ENCODE results near the gene SPIN2B.
"Not testable (repeated sequence)": the region's sequence is repeated elsewhere in the genome, so short reads cannot be mapped to it uniquely, and the experiment has no call there.

The SPIN2B gene

GRCh38 chrX:57121162-57121755 is at the start of gene SPIN2B:
SPIN2B (minus strand) TSS chrX:57121548.
- peak; percentile 42 to 56 (median 56) for DNase-seq (ENCODE audit: low read depth in 3 of 3)

DNA sequence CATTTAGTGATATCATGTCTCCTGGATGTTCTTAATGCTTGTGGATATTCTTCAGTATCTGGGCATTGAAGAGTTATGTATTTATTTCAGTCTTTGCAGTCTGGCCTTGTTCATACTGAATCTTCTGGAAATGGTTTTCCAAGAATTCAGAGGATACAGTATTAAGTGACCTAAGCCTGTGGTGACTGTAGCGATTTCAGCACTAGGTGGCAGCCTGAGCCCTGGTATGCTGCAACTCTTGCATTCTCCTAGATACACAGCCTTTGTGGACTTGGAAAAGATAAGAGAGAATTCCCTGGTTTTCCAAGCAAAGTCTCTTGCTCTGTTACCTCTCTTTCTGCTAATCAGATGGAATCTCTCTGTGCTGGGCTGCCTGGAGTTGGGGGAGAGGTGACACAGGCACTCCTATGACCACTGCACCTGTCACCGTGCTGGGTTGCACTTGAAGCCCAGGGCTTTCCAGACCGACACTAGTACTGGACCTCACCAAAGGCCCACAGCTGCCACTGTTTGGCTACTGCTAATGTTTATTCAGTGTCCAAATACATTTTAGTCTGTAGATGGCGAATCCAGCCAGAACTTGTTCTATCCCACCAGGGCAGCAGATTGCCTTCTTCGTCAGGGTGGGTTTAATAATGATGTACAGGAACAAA is 35.2 kb upstream of the SPIN2B start:
- DNase-seq (ENCODE audit: low read depth in 3 of 3) = no peak

DNA sequence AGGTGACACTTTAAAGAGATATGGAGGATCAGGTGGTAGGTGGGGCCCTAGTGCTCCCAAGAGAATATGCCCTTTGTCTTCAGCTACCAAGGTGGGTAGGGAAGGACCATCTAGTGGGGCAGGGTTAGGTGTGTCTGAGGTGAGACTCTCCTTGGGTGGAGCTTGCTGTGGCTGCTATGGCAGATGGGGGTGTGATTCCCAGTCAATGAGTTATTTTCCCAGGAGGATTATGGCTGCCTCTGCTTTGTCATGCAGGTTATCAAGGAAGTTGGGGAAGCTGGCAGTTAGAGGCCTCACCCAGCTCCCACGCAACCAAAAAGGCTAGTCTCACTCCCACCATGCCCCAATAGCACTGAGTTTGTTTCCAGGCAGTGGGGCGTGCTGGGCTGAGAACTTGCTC is 33.8 kb upstream of the SPIN2B start:
- no peak for DNase-seq (ENCODE audit: low read depth in 3 of 3)

DNA sequence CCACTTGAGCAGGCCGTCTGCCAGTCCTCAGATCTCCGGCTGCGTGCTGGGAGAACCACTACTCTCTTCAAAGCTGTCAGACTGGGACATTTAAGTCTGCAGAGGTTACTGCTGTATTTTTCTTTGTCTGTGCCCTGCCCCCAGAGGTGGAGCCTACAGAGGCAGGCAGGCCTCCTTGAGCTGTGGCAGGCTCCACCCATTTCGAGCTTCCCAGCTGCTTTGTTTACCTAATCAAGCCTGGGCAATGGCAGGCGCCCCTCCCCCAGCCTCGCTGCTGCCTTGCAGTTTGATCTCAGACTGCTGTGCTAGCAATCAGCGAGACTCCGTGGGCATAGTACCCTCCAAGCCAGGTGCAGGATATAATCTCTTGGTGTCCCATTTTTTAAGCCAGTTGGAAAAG is 30.9 kb upstream of the SPIN2B start:
- DNase-seq (ENCODE audit: low read depth in 3 of 3) = not testable (repeated sequence)

DNA sequence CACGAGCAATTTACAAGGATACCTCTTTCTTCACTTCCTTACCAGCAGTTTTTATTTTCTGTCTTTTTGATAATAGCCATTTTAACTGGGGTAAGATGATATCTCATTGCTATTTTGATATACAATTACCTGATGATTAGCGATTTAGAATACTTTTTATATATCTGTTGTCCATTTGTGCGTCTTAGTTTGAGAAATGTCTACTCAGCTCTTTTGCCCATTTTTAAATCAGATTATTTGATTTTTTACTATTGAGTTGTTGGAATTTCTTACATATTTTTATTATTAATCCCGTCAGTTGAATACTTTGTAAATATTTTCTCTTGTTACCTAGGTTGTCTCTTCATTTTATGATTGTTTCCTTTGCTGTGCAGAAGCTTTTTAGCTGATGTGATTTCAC is 17.3 kb upstream of the SPIN2B start:
- no peak for DNase-seq (ENCODE audit: low read depth in 3 of 3)

DNA sequence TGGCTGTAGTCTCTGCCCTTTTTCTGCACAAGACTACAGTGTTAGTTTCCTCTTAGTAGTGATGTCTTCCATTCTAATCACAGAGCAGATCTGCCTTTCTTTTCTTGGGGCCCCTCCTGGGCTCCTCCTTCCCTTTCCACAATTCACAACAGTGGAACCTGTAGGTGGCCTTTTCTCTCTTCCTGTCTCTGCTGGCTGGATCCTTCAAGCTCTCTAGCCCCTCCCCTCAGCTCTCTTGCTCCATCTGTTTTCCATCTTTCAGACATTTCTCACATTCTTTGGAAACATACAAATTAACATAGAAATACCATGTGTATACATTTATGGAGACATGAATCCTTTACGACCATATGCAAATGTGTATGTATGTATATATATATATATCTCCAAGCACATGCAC is 16.2 kb upstream of the SPIN2B start:
- DNase-seq (ENCODE audit: low read depth in 3 of 3) = no peak

DNA sequence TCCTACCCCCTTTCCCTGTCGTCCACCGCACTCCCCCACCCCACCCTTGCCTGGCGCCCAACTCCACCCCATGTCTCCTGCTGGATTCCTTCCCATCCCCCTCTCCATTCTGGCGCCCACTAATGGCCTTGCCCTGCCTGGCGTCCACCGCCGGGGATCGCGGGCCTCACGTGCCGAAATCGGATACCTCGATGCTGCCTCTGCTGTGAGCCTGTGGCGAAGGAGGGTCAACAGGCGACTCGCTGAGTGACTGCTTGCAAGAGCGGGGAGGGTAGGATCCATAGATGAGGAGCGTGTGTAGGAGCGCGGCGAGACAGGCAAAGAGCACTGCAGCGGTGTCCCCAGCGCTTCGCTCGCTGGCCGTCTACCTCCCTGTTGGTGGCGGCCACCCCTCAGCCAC is 15.7 kb upstream of the SPIN2B start, which contains the start of gene SPIN2A:
Gene SPIN2A (minus strand): TSS at position 325 of the 400 bp plus-strand sequence. CDS start 800 bp downstream, outside the sequence.
- DNase-seq (ENCODE audit: low read depth in 3 of 3) = not testable (repeated sequence)

DNA sequence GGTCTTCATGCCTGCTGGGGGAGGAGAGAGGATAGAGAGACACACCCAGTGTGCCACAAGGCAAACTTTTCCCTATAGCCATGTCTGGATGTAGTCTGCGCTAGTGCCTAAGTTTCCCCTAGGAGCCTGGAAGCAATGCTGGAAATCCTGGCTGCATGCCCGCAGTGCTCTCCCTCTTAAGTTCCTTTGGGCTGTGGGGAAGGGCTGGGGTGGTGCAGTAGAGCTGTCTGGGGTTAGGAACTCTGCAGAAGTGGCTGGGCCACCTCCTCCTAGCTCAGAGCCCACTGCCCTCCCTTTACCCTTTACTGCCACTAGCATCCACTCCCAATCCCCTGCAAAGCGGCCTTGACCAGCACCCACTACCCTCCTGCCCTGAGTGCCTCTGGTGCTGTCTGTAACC is 15.2 kb upstream of the SPIN2B start:
- not testable (repeated sequence) for DNase-seq (ENCODE audit: low read depth in 3 of 3)

DNA sequence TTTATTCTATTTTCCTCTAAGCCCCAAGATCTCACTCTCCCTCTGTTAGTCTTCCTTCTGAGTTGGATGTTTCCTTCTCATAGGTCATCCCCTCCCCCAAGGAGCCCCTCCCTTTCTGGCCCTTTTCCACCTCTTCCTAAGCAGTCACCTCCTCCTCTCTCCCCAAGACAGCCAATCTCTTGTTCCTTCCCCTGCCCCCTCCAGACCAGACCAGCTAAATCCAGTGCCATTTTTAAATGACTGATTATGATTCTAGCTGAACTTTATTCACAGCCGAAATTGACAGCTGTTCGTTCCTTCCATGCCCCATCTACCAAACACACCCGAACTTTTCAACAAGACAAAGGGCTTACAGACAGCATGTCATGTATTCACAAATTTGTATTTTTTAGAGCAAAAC is 13.9 kb upstream of the SPIN2B start:
- no peak for DNase-seq (ENCODE audit: low read depth in 3 of 3)

- no peak for DNase-seq (ENCODE audit: low read depth in 3 of 3)
These were observed 13.4 kb upstream of the SPIN2B start for GRCh38 chrX:57134702-57135101.

DNA sequence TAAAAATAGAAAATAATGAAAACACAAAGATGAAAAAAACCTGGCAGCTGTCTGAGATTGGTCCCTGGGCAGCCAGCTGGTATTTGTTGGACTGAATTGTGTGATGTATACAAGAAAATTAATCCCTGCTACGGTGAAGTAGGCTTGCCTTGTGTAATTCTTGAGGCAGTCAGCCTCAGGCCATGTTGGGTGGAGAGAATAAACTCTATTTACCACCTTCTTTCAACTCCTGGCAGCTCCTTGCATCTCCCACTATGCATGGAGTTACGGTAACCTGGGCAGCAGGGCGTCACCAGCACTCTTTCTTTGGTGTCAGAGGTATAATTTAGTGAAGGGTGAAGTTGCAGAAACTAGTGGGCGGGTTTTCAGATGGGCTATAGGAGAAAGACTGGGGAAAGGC is 12.4 kb upstream of the SPIN2B start:
- DNase-seq (ENCODE audit: low read depth in 3 of 3) = no peak

- not testable (repeated sequence) for DNase-seq (ENCODE audit: low read depth in 3 of 3)
These were observed 11.9 kb upstream of the SPIN2B start for GRCh38 chrX:57133284-57133683.

- no peak for DNase-seq (ENCODE audit: low read depth in 3 of 3)
These were observed 10.7 kb upstream of the SPIN2B start for GRCh38 chrX:57132046-57132445.

- no peak for DNase-seq (ENCODE audit: low read depth in 3 of 3)
These were observed 468 bp upstream of the SPIN2B start for GRCh38 chrX:57121816-57122215.

GRCh38 chrX:57120619-57121161 is 658 bp downstream of the SPIN2B start:
- DNase-seq (ENCODE audit: low read depth in 3 of 3) = not testable (repeated sequence)

DNA sequence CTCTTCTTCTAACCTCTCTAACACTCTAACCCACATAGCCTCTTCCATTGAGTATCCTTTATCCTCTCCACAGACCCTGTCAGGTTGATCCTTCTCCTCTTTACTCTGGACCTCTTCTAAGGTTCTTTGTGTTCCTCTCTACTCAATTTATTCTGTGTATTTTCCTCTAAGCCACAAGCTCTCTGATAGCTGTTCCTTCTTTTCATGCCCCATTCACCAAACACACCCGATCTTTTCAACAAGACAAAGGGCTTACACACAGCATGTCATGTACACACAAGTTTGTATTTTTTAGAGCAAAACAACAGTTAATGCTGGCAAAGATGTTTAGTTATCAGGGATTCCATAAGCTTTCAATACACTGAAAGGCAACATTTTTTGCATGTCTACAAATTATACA is 1.9 kb downstream of the SPIN2B start:
- no peak for DNase-seq (ENCODE audit: low read depth in 3 of 3)

- DNase-seq (ENCODE audit: low read depth in 3 of 3) = not testable (repeated sequence)
These were observed 3.8 kb downstream of the SPIN2B start for GRCh38 chrX:57117566-57117965.

DNA sequence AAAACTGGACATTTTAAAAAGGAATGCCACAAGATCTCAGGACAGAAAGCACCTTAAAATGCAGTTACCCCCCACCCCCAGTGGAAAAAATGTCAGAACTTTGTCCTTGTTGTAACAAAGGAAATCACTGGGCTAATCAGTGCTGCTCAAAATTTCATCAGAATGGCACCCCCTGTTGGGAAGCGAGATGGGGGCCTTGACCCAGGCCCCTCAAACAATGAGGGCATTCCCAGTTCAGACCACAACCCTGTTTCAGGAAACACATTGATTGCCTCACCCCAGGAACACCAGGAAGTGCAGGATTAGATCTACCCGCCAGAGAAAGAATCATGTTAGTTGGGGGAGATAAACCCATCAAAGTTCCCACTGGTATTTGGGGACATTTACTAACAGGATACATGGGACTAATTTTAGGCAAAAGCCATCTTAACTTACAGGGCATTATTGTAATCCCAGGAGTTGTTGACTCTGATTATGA is 16.4 kb downstream of the SPIN2B start:
- DNase-seq (ENCODE audit: low read depth in 3 of 3) = no peak

DNA sequence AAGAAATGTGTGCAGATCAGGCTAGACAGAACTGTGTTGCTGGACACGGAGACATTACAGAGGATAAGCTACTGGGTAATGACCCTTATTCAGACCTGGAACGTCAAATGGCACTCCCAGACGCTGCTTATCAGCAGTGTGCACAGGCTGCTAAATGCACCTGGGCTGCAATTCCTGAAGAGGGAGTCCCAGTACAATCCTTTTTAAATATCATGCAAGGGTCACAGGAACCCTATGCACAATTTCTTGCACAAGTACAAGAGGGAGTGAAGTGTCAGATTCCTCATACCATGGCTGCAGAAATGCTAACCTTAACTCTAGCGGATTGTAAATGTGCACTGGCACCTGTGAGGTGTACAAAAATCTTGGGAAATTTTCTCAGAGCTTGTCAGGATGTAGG is 16.9 kb downstream of the SPIN2B start:
- no peak for DNase-seq (ENCODE audit: low read depth in 3 of 3)

GRCh38 chrX:57103489-57103888 is 17.9 kb downstream of the SPIN2B start:
- no peak for DNase-seq (ENCODE audit: low read depth in 3 of 3)

DNA sequence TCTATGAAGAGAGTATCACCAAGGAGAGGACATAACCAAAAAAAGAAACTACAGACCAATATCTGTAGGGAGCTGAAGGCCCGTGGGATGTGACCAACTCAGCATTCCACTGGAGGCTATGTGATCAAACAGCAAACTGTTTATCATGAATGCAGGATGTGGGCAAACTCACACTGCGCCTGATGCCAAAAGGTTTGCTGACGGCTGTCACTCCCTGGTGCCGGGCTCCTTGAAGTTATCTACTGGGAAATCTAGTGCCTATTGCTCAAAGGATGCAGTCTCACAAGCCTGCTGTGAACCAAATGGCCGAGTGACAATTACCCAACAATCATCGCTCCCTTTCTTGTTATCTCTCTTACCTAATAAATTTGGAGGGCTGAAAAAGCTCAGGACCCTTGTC is 18.4 kb downstream of the SPIN2B start:
- not testable (repeated sequence) for DNase-seq (ENCODE audit: low read depth in 3 of 3)

DNA sequence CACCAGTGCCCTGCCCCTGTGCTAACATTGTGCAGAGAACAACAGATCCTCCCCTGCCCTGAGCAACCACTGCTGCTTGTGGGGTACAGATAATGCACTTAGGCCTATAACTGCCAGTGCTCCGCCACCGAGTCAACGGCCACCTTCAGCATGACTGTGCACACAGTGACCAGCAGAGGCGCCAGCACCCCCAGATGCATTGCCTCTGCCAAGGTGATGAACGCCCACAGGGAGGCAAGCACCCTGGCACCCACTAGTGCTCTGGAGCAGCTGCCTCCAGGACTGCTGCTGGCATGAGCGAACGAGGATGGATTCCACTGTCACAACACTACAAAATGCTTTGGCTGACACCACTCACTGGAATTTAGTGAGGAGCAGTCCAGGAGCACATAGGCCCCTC is 38.2 kb downstream of the SPIN2B start:
- no peak for DNase-seq (ENCODE audit: low read depth in 3 of 3)

DNA sequence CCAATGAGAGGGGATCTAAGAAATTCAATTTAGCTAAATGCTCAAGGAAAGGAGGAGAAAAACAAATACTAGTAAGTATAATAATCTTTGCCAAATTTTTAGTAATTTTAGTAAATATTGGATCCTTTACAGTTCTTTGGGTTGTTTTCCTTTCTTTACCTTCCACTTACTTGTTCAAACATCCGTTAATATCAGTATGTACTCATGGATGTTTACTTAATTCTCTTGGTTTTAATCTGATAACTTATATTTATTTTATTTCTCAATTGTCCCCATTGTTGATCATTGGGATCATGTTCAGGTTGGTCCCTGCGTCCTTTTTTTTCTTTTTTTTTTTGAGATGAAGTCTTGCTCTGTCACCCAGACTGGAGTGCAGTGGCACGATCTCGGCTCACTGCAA is 46.9 kb downstream of the SPIN2B start:
- no peak for DNase-seq (ENCODE audit: low read depth in 3 of 3)

Data from stimulated activated CD4-positive, alpha-beta T cell treated with anti-CD3 and anti-CD28 coated beads, TNF-alpha, amount 100 ng/mL, for 4 hours (primary cell).